CD8-positive, alpha-beta memory T cell (primary cell): ENCODE measurements around the gene HIF3A. TPM values are rescaled to one million over a fixed set of nuclear protein-coding genes. Genes with fewer than 3 reads are reported as not detected.
A peak's percentile ranks its signal among the peaks of the same experiment; 100 is the strongest.
"Not testable (repeated sequence)": the region's sequence is repeated elsewhere in the genome, so short reads cannot be mapped to it uniquely, and the experiment has no call there.

Source experiments
- CTCF ChIA-PET: fragments of 350-600 bp; sonication (Branson Sonifier 250); formaldehyde crosslinking; loops from one replicate; lab custom pipeline; 2021; ENCODE audit warnings: antibody characterized with exemption; lab: Charles Lee
- POLR2A ChIA-PET: fragments of 350-600 bp; sonication (Branson Sonifier 250); formaldehyde crosslinking; loops from one replicate; lab custom pipeline; 2021; ENCODE audit warnings: antibody characterized with exemption; lab: Charles Lee
- DNase-seq, 5 donors: peaks; one replicate each; pipeline versions ENCODE4 v3.0.0 to v3.0.0-alpha.2; 2020 to 2022; ENCODE audit warnings: mixed read lengths in 1 of 5
- H3K27ac ChIP-seq: one replicate; pipeline ENCODE4 v1.7.0; 2013; ENCODE audit warnings: low read depth, mild to moderate bottlenecking, low read length, moderate library complexity
- H3K27me3 ChIP-seq: 2 replicates; pipeline ENCODE4 v1.7.0; 2013; ENCODE audit warnings: low read length, mild to moderate bottlenecking; ENCODE audit not compliant: insufficient read depth, poor library complexity, severe bottlenecking
- H3K36me3 ChIP-seq: 2 replicates; pipeline ENCODE4 v1.7.0; 2013; ENCODE audit warnings: mild to moderate bottlenecking, low read length, moderate library complexity; ENCODE audit not compliant: insufficient read depth
- H3K4me1 ChIP-seq: 2 replicates; pipeline ENCODE4 v1.7.0; 2013; ENCODE audit warnings: mild to moderate bottlenecking, low read length, moderate library complexity; ENCODE audit not compliant: insufficient read depth
- H3K4me3 ChIP-seq: 2 replicates; pipeline ENCODE4 v1.7.0; 2013; ENCODE audit warnings: mild to moderate bottlenecking, low read length
- H3K9me3 ChIP-seq: 2 replicates; pipeline ENCODE4 v1.7.0; 2013; ENCODE audit warnings: mild to moderate bottlenecking, low read length
- H3K27ac Mint-ChIP-seq, 8 donors: one replicate each; pipeline ENCODE4 v1.8.0; 2020 to 2021; ENCODE audit warnings: mixed read lengths in 8 of 8, mild to moderate bottlenecking in 6 of 8, inconsistent platforms in 3 of 8, moderate library complexity in 3 of 8
- H3K27me3 Mint-ChIP-seq, 2 donors: one replicate each; pipeline ENCODE4 v1.8.0; 2020 to 2021; ENCODE audit warnings: mixed read lengths in 2 of 2, mild to moderate bottlenecking in 1 of 2, moderate library complexity in 1 of 2
- H3K36me3 Mint-ChIP-seq, 3 donors: one replicate each; pipeline ENCODE4 v1.8.0; 2020 to 2021; ENCODE audit warnings: mixed read lengths in 3 of 3, inconsistent platforms in 1 of 3, mild to moderate bottlenecking in 1 of 3
- H3K4me1 Mint-ChIP-seq, 3 donors: one replicate each; pipeline ENCODE4 v1.8.0; 2020 to 2021; ENCODE audit warnings: mixed read lengths in 3 of 3, inconsistent platforms in 1 of 3, mild to moderate bottlenecking in 1 of 3
- H3K4me3 Mint-ChIP-seq, 7 donors: one replicate each; pipeline ENCODE4 v1.8.0; 2020 to 2021; ENCODE audit warnings: mixed read lengths in 7 of 7, mild to moderate bottlenecking in 6 of 7, moderate library complexity in 4 of 7, inconsistent platforms in 2 of 7
- H3K9me3 Mint-ChIP-seq, 5 donors: one replicate each; pipeline ENCODE4 v1.8.0; 2020 to 2022; ENCODE audit warnings: mixed read lengths in 5 of 5, mild to moderate bottlenecking in 3 of 5, moderate library complexity in 2 of 5, inconsistent platforms in 1 of 5
- polyA plus RNA-seq: library from polyadenylated mRNA; unstranded; fragments of 300-500 nt; fragmentation: Illumina TruSeq; gene quantifications from one replicate; pipeline ENCODE4 v1.2.3, GENCODE V29; 2021
- total RNA-seq, 2 experiments: library from RNA; stranded (reverse); gene quantifications; one replicate each; pipeline ENCODE4 v1.2.3, GENCODE V29; 2021

Gene HIF3A
- total and polyA plus RNA-seq, 3 experiments from 2014 or later: not detected

- H3K27ac Mint-ChIP-seq: peak overlapping the region in 2 of 8 donors; percentile 14 to 58
- POLR2A ChIA-PET: not testable (repeated sequence)
These were observed 78.7 kb downstream of the HIF3A start for GRCh38 chr19:46375476-46376067.

GRCh38 chr19:46376241-46377153, 79.7 kb downstream of the HIF3A start:
- H3K36me3 ChIP-seq: peaks cover 22% of the 10 kb centered on the region
- H3K4me3 ChIP-seq: no peak overlapping the region
- H3K4me3 Mint-ChIP-seq: no peak overlapping the region
- H3K27me3 ChIP-seq: no peaks in the 10 kb centered on the region
- H3K27me3 Mint-ChIP-seq: no peaks in the 10 kb centered on the region
- peaks cover 4 to 66% (median 20%) of the 10 kb centered on the region in 3 donors for H3K36me3 Mint-ChIP-seq
- peaks cover 16 to 17% (median 16%) of the 10 kb centered on the region in 3 donors for H3K4me1 Mint-ChIP-seq
- peak overlapping the region in 4 of 8 donors; percentile 14 to 73 (median 28) for H3K27ac Mint-ChIP-seq
- H3K4me1 ChIP-seq: peaks cover 15% of the 10 kb centered on the region
- no peak overlapping the region for H3K27ac ChIP-seq
- no peaks in the 10 kb centered on the region for H3K9me3 Mint-ChIP-seq
- ChIA-PET CTCF (no interaction called here), POLR2A (no interaction called here)
- DNase-seq: no peak
- no peaks in the 10 kb centered on the region for H3K9me3 ChIP-seq

More at GRCh38 chr19:46375476-46376067, 78.7 kb downstream of the HIF3A start:
- H3K4me3 Mint-ChIP-seq, DNase-seq, H3K9me3 ChIP-seq, CTCF ChIA-PET, H3K9me3 Mint-ChIP-seq, H3K4me3 ChIP-seq, H3K27me3 ChIP-seq, H3K27ac ChIP-seq, H3K27me3 Mint-ChIP-seq: not testable (repeated sequence)
- Histone ChIP-seq H3K4me1 (peaks cover 17% of the 10 kb centered on the region), H3K36me3 (peaks cover 22% of the 10 kb centered on the region)
- Mint-ChIP-seq H3K4me1 (peaks cover 16 to 21% (median 19%) of the 10 kb centered on the region in 3 donors), H3K36me3 (peaks cover 0 to 64% (median 13%) of the 10 kb centered on the region in 3 donors)

GRCh38 chr19:46378268-46378667, 81.4 kb downstream of the HIF3A start:
- Histone ChIP-seq H3K36me3 (peaks cover 31% of the 10 kb centered on the region), H3K27me3 (no peaks in the 10 kb centered on the region), H3K27ac (no peak overlapping the region), H3K4me3 (no peak overlapping the region), H3K4me1 (no peaks in the 10 kb centered on the region), H3K9me3 (no peaks in the 10 kb centered on the region)
- peak overlapping the region in 1 of 8 donors; percentile 27 for H3K27ac Mint-ChIP-seq
- H3K9me3 Mint-ChIP-seq: no peaks in the 10 kb centered on the region
- ChIA-PET CTCF (interaction anchor here (1.2 kb wide), 1 partner anchor 17 kb away, joined by 5 read pairs; no protein-coding TSS in a partner anchor), POLR2A (no interaction called here)
- no peak overlapping the region for H3K4me3 Mint-ChIP-seq
- DNase-seq: no peak
- no peaks in the 10 kb centered on the region for H3K27me3 Mint-ChIP-seq
- H3K4me1 Mint-ChIP-seq: peaks cover 6 to 15% (median 8%) of the 10 kb centered on the region in 3 donors
- H3K36me3 Mint-ChIP-seq: peaks cover 4 to 82% (median 25%) of the 10 kb centered on the region in 3 donors

- Histone ChIP-seq H3K4me1 (no peaks in the 10 kb centered on the region), H3K9me3 (no peaks in the 10 kb centered on the region), H3K4me3 (no peak overlapping the region), H3K27ac (no peak overlapping the region), H3K36me3 (peaks cover 46% of the 10 kb centered on the region), H3K27me3 (no peaks in the 10 kb centered on the region)
- Mint-ChIP-seq H3K36me3 (peaks cover 4 to 90% (median 25%) of the 10 kb centered on the region in 3 donors), H3K4me3 (no peak overlapping the region), H3K27me3 (no peaks in the 10 kb centered on the region), H3K9me3 (no peaks in the 10 kb centered on the region), H3K27ac (no peak overlapping the region), H3K4me1 (peaks cover 6 to 15% (median 8%) of the 10 kb centered on the region in 3 donors)
- POLR2A ChIA-PET: no interaction called here
- CTCF ChIA-PET: no interaction called here
- no peak for DNase-seq
These were observed 83.8 kb downstream of the HIF3A start for GRCh38 chr19:46380690-46381089.

GRCh38 chr19:46381346-46381745, 84.5 kb downstream of the HIF3A start:
- H3K4me3 Mint-ChIP-seq: no peak overlapping the region
- H3K27me3 ChIP-seq: no peaks in the 10 kb centered on the region
- H3K27me3 Mint-ChIP-seq: no peaks in the 10 kb centered on the region
- DNase-seq: no peak
- no peaks in the 10 kb centered on the region for H3K9me3 ChIP-seq
- peaks cover 6 to 13% (median 8%) of the 10 kb centered on the region in 3 donors for H3K4me1 Mint-ChIP-seq
- no peak overlapping the region for H3K27ac Mint-ChIP-seq
- peaks cover 44% of the 10 kb centered on the region for H3K36me3 ChIP-seq
- no peak overlapping the region for H3K4me3 ChIP-seq
- H3K9me3 Mint-ChIP-seq: no peaks in the 10 kb centered on the region
- peaks cover 4 to 89% (median 23%) of the 10 kb centered on the region in 3 donors for H3K36me3 Mint-ChIP-seq
- no peak overlapping the region for H3K27ac ChIP-seq
- H3K4me1 ChIP-seq: no peaks in the 10 kb centered on the region
- CTCF ChIA-PET: no interaction called here
- POLR2A ChIA-PET: no interaction called here

GRCh38 chr19:46381756-46382345, 85.0 kb downstream of the HIF3A start:
- no peaks in the 10 kb centered on the region for H3K9me3 ChIP-seq
- no peak for DNase-seq
- peaks cover 4 to 86% (median 20%) of the 10 kb centered on the region in 3 donors for H3K36me3 Mint-ChIP-seq
- H3K27me3 ChIP-seq: no peaks in the 10 kb centered on the region
- ChIA-PET CTCF (no interaction called here), POLR2A (no interaction called here)
- no peak overlapping the region for H3K4me3 Mint-ChIP-seq
- no peak overlapping the region for H3K27ac ChIP-seq
- H3K36me3 ChIP-seq: peaks cover 42% of the 10 kb centered on the region
- no peak overlapping the region for H3K4me3 ChIP-seq
- H3K9me3 Mint-ChIP-seq: no peaks in the 10 kb centered on the region
- H3K4me1 ChIP-seq: no peaks in the 10 kb centered on the region
- no peaks in the 10 kb centered on the region for H3K27me3 Mint-ChIP-seq
- peaks cover 6 to 13% (median 8%) of the 10 kb centered on the region in 3 donors for H3K4me1 Mint-ChIP-seq
- peak overlapping the region in 1 of 8 donors; percentile 24 for H3K27ac Mint-ChIP-seq

GRCh38 chr19:46383171-46383815, 86.5 kb downstream of the HIF3A start:
- Histone ChIP-seq H3K9me3 (no peaks in the 10 kb centered on the region), H3K27ac (no peak overlapping the region), H3K36me3 (peaks cover 36% of the 10 kb centered on the region), H3K4me3 (no peak overlapping the region), H3K27me3 (no peaks in the 10 kb centered on the region), H3K4me1 (no peaks in the 10 kb centered on the region)
- H3K4me3 Mint-ChIP-seq: no peak overlapping the region
- H3K9me3 Mint-ChIP-seq: no peaks in the 10 kb centered on the region
- ChIA-PET POLR2A (no interaction called here), CTCF (no interaction called here)
- H3K36me3 Mint-ChIP-seq: peaks cover 4 to 86% (median 22%) of the 10 kb centered on the region in 3 donors
- peak overlapping the region in 1 of 8 donors; percentile 5 for H3K27ac Mint-ChIP-seq
- peaks cover 6 to 12% (median 8%) of the 10 kb centered on the region in 3 donors for H3K4me1 Mint-ChIP-seq
- no peaks in the 10 kb centered on the region for H3K27me3 Mint-ChIP-seq
- DNase-seq: no peak
